Activated CD4-positive, alpha-beta T cell treated with anti-CD3 and anti-CD28 coated beads, Interleukin-2, amount 50 U/mL, for 4 hours (primary cell): ENCODE data around the gene SGK1.
"Not testable (repeated sequence)": the region's sequence is repeated elsewhere in the genome, so short reads cannot be mapped to it uniquely, and the experiment has no call there.

ENCODE experiments used
- DNase-seq, 2 experiments: peaks; one replicate each; pipeline ENCODE4 v3.0.0-alpha.2; 2020

Gene SGK1

DNA sequence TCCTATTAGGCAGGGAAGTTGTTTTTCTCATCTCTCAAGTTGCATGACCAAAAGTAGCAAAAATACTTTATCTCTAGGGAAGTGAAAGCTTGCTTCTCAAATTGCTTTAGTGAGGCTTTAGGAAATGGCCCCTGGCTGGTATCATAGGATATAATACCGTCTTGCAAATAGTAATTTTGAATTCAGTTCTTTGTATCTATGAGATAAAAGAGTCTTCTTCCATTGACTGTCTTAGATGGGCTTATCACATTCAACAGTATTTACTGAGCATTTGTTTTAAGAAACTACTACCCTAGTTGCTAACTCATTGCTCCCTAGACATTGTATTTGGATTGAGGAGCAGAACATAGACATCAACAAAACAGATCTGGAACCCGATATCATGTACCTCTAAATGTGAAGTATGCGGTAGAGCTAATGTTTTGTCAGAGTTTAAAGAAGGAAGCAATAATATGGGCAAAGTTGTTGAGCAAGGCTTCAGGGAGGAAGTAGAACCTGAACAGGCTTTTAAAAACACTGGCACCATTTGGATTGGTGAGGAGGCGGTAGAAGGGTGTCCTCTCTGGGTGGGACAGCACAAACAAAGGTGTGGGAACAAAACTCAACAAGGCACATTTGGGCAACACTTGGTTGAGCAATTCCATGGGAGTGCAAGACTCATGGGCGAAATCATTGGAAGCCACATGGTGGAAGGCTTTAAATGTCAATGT is 101.5 kb downstream of the SGK1 start:
- no peak for DNase-seq

DNA sequence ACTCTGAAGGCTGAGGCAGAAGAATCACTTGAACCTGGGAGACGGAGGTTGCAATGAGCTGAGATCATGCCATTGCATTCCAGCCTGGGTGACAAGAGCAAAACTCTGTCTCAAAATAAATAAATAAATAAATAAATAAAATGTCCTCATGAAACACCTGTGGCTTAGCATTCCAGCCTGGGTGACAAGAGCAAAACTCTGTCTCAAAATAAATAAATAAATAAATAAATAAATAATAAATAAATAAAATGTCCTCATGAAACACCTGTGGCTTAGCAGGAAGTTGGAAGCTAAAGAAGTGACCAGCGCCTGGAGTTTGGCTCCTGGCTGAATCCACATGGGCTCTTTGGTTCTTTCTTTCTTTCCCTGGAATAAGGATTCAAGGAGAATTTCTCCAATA is 104.5 kb downstream of the SGK1 start:
- not testable (repeated sequence) for DNase-seq

GRCh38 chr6:134211297-134211696 is 106.6 kb downstream of the SGK1 start:
- DNase-seq, result no peak

DNA sequence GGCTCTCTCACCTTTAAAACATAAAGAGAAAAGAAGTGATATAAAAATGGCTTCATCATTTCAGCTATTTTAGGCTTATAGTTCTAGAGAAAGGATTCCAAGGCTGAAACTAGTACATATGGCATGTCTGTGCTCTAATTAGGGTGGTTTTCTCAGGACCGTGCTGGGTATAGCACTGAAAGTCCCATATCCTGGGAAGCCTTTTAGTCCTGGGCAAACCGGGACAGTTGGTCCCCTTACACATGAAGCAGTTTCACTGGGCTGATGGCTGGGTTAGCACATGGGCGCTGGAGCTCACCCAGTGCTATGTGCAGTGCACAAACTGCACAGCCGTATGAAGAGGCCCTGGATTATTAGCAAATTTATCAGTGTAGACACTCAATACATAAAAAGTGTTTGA is 110.5 kb downstream of the SGK1 start:
- DNase-seq, result no peak

DNA sequence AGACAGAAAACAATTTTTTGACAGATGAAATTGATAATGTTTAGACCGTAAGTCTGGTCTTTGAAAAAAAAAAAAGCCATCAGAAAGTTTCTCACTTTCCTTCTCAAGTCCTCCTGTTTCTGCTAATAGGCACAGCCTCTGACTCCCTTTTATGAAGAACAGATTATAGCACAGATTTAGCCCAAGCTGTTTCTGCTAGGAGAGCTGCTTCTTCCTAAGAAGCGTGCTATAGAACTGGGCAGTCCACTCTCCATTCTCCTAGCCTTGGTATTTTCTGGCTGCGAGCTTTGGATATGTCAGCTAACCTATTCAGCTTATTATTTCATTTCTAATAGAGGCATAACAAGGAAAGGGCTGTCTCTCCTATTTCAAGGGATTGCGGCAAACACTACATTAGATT is 112.5 kb downstream of the SGK1 start:
- DNase-seq, result no peak

DNA sequence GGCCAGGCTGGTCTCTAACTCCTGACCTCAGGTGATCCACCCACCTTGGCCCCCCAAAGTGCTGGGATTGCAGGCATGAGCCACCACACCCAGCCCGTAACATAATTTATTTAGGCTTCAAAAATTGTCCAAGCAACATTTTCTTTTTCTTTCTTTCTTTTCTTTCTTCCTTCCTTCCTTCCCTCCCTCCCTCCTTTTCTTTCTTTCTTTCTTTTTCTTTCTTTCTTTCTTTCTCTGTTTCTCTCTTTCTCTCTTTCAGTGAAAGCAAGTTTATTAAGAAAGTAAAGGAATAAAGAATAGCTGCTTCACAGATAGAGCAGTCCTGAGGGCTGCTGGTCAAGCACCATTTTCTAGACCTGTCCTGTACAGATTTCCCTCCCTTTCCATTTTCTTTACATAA is 113.2 kb downstream of the SGK1 start:
- DNase-seq, result not testable (repeated sequence)

GRCh38 chr6:134204031-134204430 is 113.9 kb downstream of the SGK1 start:
- no peak for DNase-seq

DNA sequence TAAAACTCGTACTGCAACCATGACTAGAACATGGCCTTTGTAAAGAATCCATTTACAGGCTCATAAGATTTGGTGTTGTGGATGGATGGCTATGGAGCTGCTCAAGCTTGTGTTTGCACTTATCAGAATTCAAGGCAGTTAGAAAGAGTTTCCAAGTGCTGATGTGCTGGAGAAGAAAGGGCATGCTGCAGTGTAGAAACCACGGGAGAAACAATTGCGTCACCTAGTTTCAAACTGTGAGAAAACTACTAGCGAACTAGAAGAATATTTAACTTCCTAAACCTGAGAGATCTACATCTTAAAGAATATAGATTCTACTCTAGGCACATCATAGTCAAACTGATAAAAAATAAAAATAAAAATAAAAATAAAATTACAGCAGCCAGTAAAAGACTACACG is 116.2 kb downstream of the SGK1 start:
- no peak for DNase-seq

GRCh38 chr6:134199848-134200606 is 117.9 kb downstream of the SGK1 start:
- DNase-seq, result no peak

- no peak for DNase-seq
Measured at GRCh38 chr6:134198093-134198492, 119.8 kb downstream of the SGK1 start.

- not testable (repeated sequence) for DNase-seq
Measured at GRCh38 chr6:134197685-134198084, 120.2 kb downstream of the SGK1 start.

GRCh38 chr6:134196568-134197193 is 121.2 kb downstream of the SGK1 start:
- DNase-seq, result no peak

- no peak for DNase-seq
Measured at GRCh38 chr6:134195985-134196384, 121.9 kb downstream of the SGK1 start.

DNA sequence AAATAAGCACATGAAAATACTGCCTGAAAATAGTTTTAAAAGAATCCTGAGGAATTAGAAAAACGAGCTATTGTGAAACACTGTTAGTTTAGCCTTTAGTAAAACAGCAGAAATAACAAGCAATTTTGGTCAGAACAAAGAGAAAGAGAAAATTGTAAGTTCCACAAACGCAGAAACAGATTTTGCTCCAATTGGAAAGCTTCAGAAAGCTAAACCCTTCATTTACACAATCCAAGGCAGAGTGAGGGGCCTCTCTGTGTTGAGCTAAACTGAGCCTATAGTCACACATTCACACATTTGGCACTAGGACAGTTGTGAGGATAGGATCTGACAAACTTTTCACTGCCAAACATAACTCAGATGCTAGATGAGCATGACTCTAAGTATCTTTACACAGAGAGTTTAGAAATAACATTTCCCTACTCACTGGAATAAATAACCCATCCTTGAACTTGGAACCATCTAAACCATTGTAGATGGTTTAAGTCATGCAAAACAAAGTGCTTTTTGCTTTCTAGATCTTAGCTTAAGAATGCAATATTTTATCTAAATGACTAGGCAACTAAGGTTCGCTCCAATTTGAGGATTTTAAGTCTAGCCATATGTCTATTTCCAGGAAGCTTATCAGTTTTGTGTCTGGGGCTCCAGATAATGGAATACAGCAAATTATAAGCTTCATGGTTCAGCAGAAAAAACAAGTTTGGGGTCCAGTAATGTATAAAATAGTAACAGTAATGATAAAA is 122.6 kb downstream of the SGK1 start:
- no peak for DNase-seq

GRCh38 chr6:134193536-134194498 is 124.1 kb downstream of the SGK1 start:
- DNase-seq, result no peak

DNA sequence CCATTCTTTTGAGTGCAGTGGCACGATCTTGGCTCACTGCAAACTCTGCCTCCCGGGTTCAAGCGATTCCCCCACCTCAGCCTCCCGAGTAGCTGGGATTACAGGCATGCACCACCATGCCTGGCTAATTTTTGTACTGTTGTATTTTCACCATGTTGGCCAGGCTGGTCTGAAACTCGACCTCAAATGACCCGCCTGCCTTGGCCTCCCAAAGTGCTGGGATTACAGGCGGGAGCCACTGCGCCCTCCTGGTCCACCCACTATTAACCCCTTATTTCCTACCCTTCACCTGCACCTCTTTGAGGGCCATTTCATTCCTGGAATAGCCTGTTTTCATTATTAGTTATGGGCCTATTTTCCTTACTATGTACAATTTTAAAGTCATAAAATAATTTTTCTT is 125.3 kb downstream of the SGK1 start:
- not testable (repeated sequence) for DNase-seq

DNA sequence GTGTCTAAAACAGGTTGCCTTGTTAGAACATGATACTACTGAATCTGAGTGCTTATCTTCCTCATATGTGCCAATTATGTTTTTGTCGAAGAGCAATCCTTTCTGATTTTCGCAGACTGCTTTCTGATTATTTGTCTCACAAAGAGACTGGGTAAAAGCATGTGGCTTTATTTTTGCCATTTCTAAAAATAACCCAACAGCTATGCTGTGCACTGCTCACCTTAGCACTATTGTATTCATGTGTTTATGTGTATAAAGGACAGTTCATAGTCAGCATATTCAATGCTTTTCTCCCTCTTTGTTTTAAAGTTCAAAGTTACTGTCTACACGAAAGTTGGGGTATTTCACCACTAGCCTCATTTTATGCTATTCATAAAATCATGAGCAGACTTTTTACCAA is 127.0 kb downstream of the SGK1 start:
- DNase-seq, result no peak

GRCh38 chr6:134187751-134188150 is 130.2 kb downstream of the SGK1 start:
- DNase-seq, result no peak

- DNase-seq, result no peak
Measured at GRCh38 chr6:134187154-134187553, 130.8 kb downstream of the SGK1 start.

- no peak for DNase-seq
Measured at GRCh38 chr6:134186355-134186754, 131.6 kb downstream of the SGK1 start.

GRCh38 chr6:134185277-134185676 is 132.6 kb downstream of the SGK1 start:
- no peak for DNase-seq

GRCh38 chr6:134183844-134184243 is 134.1 kb downstream of the SGK1 start:
- DNase-seq, result no peak
